K562 (cell line): ENCODE data around the gene ZNF384. TPM values are rescaled to one million over a fixed set of nuclear protein-coding genes. Genes with fewer than 3 reads are reported as not detected.

Experiments
- AFF4 ChIP-seq: sonication (generic); formaldehyde crosslinking; IDR thresholded peaks from 2 replicates; pipeline ENCODE4 v1.8.0; 2023; ENCODE audit warnings: mild to moderate bottlenecking, missing genetic modification reagents
- ESRRB ChIP-seq: fragments of 250-450 bp; sonication (Bioruptor Pico); IDR thresholded peaks from 2 replicates; pipeline ENCODE4 v1.5.0; 2020; ENCODE audit warnings: mild to moderate bottlenecking, moderate library complexity, borderline replicate concordance
- FOXK2 ChIP-seq, 2 experiments: fragments of 450-650 bp; IDR thresholded peaks in 1 of 2; conservative IDR thresholded peaks in 1 of 2; 2 replicates each; pipeline ENCODE4 v1.6.1; 2016; ENCODE audit warnings: low read depth in 2 of 2, mild to moderate bottlenecking in 1 of 2
- FOXO4 ChIP-seq: fragments of 450-650 bp; formaldehyde crosslinking; IDR thresholded peaks from 2 replicates; pipeline ENCODE4 v1.4.0; 2020; ENCODE audit warnings: mild to moderate bottlenecking, moderate library complexity
- NFE2L1 ChIP-seq: fragments of 450-650 bp; IDR thresholded peaks from 2 replicates; pipeline ENCODE4 v1.6.1; 2016; ENCODE audit warnings: missing genetic modification characterization, low read depth, mild to moderate bottlenecking, missing compliant biosample characterization, moderate library complexity, borderline replicate concordance
- PYGO2 ChIP-seq: fragments of 450-650 bp; IDR thresholded peaks from 2 replicates; pipeline ENCODE4 v1.6.1; 2016; ENCODE audit warnings: mild to moderate bottlenecking, missing genetic modification characterization, moderate library complexity, missing compliant biosample characterization
- SAP30 ChIP-seq: fragments of 200-600 bp; sonication (generic); IDR thresholded peaks from 2 replicates; pipeline ENCODE4 v1.6.1; 2012; ENCODE audit warnings: borderline replicate concordance, low read depth, mild to moderate bottlenecking, moderate library complexity, low read length, control low read depth, inconsistent platforms; ENCODE audit not compliant: insufficient read depth, poor library complexity, severe bottlenecking
- SETDB1 ChIP-seq: IDR thresholded peaks from one replicate; pipeline ENCODE4 v1.6.1; 2012; ENCODE audit warnings: low read length, control low read depth, inconsistent platforms
- SP2 ChIP-seq: IDR thresholded peaks from 2 replicates; pipeline ENCODE4 v1.6.1; 2011; ENCODE audit warnings: mild to moderate bottlenecking, low read depth, low read length, moderate library complexity; ENCODE audit not compliant: poor library complexity, severe bottlenecking; ENCODE audit errors: extremely low read depth
- ZBTB1 ChIP-seq: sonication (generic); formaldehyde crosslinking; IDR thresholded peaks from 2 replicates; pipeline ENCODE4 v1.8.1; 2023; ENCODE audit warnings: missing genetic modification reagents, low read depth, mild to moderate bottlenecking, borderline replicate concordance
- polyA plus RNA-seq, 8 experiments: library from polyadenylated mRNA; depleted of rRNA in 4 of 8; stranded (reverse) in 5 of 8; unstranded in 3 of 8; fragments of >200 nt; fragmentation: Nextera tagmentation in 2 of 8; fragmentation: Illumina TruSeq in 1 of 8; extraction: Ambion mirVana in 2 of 8; extraction: Trizol in 1 of 8; gene quantifications; 2 replicates each; pipeline versions ENCODE4 v1.2.1 to v1.2.3, GENCODE V29; 2011 to 2014; ENCODE audit warnings: inconsistent platforms in 1 of 8, missing spikeins in 1 of 8
- total RNA-seq, 7 experiments: library from RNA; depleted of rRNA in 6 of 7; stranded (reverse); fragments of >200 nt in 6 of 7; fragmentation: Illumina TruSeq in 2 of 7; extraction: Trizol in 2 of 7; gene quantifications; 2 replicates each; pipeline versions ENCODE4 v1.2.1 to v1.2.3, GENCODE V29; 2011 to 2021; ENCODE audit warnings: low replicate concordance in 1 of 7
- TF ChIP-seq, protein P1 (sequence below), 2 experiments: fragments of 450-650 bp; formaldehyde crosslinking in 1 of 2; IDR thresholded peaks; 2 replicates each; pipeline versions ENCODE4 v1.4.0 to v1.6.1; 2014 to 2020; ENCODE audit warnings: mild to moderate bottlenecking in 2 of 2, borderline replicate concordance in 1 of 2, low read depth in 1 of 2

The ZNF384 gene
- total and polyA plus RNA-seq, 9 of the 15 experiments (the other 6 are each of a cell fraction or from before 2014, with no cell fraction given): 0.36 to 64.8 (median 21.3) TPM

GRCh38 chr12:6723607-6724408 lies 34.6 kb upstream of the ZNF384 start, which contains the start of gene COPS7A (continued):
- TF ChIP-seq, protein P1, sequence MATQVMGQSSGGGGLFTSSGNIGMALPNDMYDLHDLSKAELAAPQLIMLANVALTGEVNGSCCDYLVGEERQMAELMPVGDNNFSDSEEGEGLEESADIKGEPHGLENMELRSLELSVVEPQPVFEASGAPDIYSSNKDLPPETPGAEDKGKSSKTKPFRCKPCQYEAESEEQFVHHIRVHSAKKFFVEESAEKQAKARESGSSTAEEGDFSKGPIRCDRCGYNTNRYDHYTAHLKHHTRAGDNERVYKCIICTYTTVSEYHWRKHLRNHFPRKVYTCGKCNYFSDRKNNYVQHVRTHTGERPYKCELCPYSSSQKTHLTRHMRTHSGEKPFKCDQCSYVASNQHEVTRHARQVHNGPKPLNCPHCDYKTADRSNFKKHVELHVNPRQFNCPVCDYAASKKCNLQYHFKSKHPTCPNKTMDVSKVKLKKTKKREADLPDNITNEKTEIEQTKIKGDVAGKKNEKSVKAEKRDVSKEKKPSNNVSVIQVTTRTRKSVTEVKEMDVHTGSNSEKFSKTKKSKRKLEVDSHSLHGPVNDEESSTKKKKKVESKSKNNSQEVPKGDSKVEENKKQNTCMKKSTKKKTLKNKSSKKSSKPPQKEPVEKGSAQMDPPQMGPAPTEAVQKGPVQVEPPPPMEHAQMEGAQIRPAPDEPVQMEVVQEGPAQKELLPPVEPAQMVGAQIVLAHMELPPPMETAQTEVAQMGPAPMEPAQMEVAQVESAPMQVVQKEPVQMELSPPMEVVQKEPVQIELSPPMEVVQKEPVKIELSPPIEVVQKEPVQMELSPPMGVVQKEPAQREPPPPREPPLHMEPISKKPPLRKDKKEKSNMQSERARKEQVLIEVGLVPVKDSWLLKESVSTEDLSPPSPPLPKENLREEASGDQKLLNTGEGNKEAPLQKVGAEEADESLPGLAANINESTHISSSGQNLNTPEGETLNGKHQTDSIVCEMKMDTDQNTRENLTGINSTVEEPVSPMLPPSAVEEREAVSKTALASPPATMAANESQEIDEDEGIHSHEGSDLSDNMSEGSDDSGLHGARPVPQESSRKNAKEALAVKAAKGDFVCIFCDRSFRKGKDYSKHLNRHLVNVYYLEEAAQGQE (IDR thresholded peaks at IDR 0.05; ENCODE audit: borderline replicate concordance): peak; percentile 71
- TF ChIP-seq, protein P1 (CRISPR knock-in tag; IDR thresholded peaks at IDR 0.05; ENCODE audit: low read depth): no peak
- TF ChIP-seq ZBTB1 (CRISPR knock-in tag) (no peak), FOXK2 (conservative IDR thresholded peaks at IDR 0.05 in 1 of 2, IDR thresholded peaks at IDR 0.05 in 1 of 2; ENCODE audit: low read depth in 2 of 2) (no peak; a peak in 1 of 4 replicates), NFE2L1 (tag) (no peak), SAP30 (peak; percentile 34), SP2 (peak; percentile 84), ESRRB (no peak), PYGO2 (no peak), SETDB1 (no peak), FOXO4 (no peak), AFF4 (CRISPR knock-in tag) (peak; percentile 82; the same call in 1 of the 2 replicates)
